Smooth muscle cell (in vitro differentiated cells): Measurements from ENCODE around the gene GDPD3. TPM values are rescaled to one million over a fixed set of nuclear protein-coding genes. Genes with fewer than 3 reads are reported as not detected.

Source experiments
- DNase-seq: peaks from one replicate; lab custom pipeline; 2025; ENCODE audit not compliant: unreplicated experiment; lab: John Stamatoyannopoulos, UW
- H2AFZ ChIP-seq: fragments of 200-600 bp; sonication (generic); 2 replicates; pipeline ENCODE4 v1.6.0; 2016; ENCODE audit warnings: antibody characterized with exemption, low read depth, mild to moderate bottlenecking
- H3F3A ChIP-seq: fragments of 200-600 bp; sonication (generic); 2 replicates; pipeline ENCODE4 v1.6.0; 2017; ENCODE audit warnings: antibody characterized with exemption, low read depth
- H3K27ac ChIP-seq: fragments of 200-600 bp; sonication (generic); 2 replicates; pipeline ENCODE4 v1.5.1; 2016; ENCODE audit warnings: low read depth, mild to moderate bottlenecking
- H3K27me3 ChIP-seq: fragments of 200-600 bp; sonication (generic); 2 replicates; pipeline ENCODE4 v1.6.1; 2016; ENCODE audit warnings: low read depth, mild to moderate bottlenecking
- H3K36me3 ChIP-seq: fragments of 200-600 bp; sonication (generic); 2 replicates; pipeline ENCODE4 v1.5.1; 2016; ENCODE audit warnings: low read depth
- H3K4me1 ChIP-seq: fragments of 200-600 bp; sonication (generic); 2 replicates; pipeline ENCODE4 v1.5.1; 2016; ENCODE audit warnings: low read depth
- H3K4me2 ChIP-seq: fragments of 200-600 bp; sonication (generic); 2 replicates; pipeline ENCODE4 v1.6.0; 2016; ENCODE audit warnings: mild to moderate bottlenecking
- H3K4me3 ChIP-seq: fragments of 200-600 bp; sonication (generic); 2 replicates; pipeline ENCODE4 v1.5.1; 2016; ENCODE audit warnings: mild to moderate bottlenecking
- H3K79me2 ChIP-seq: fragments of 200-600 bp; sonication (generic); 2 replicates; pipeline ENCODE4 v1.6.0; 2016; ENCODE audit warnings: low read depth, mild to moderate bottlenecking
- H3K9ac ChIP-seq: fragments of 200-600 bp; sonication (generic); 2 replicates; pipeline ENCODE4 v1.6.0; 2016; ENCODE audit warnings: low read depth
- H3K9me3 ChIP-seq: fragments of 200-600 bp; sonication (generic); replicated peaks from 2 replicates; pipeline ENCODE4 v1.5.1; 2016; ENCODE audit warnings: low read depth
- H4K20me1 ChIP-seq: fragments of 200-600 bp; sonication (generic); 2 replicates; pipeline ENCODE4 v1.6.0; 2016; ENCODE audit warnings: low read depth
- CTCF ChIP-seq: fragments of 200-600 bp; sonication (generic); IDR thresholded peaks from 2 replicates; pipeline ENCODE4 v1.5.1; 2017; ENCODE audit warnings: borderline replicate concordance, mild to moderate bottlenecking, antibody characterized with exemption; ENCODE audit not compliant: insufficient read depth, poor library complexity, severe bottlenecking
- WGBS: methylation state at CpG from one replicate; pipeline ENCODE4 v1.1.7; 2016; ENCODE audit warnings: low lambda C conversion rate; 5-methylcytosine and 5-hydroxymethylcytosine counted together
- polyA plus RNA-seq: library from polyadenylated mRNA; unstranded; fragments of >200 nt; fragmentation: Nextera tagmentation; extraction: Ambion mirVana; gene quantifications from 2 replicates; pipeline ENCODE4 v1.2.1, GENCODE V29; 2016
- total RNA-seq: library from RNA; depleted of rRNA; stranded (reverse); fragments of >200 nt; gene quantifications from 2 replicates; pipeline ENCODE4 v1.2.3, GENCODE V29; 2014

The GDPD3 gene
- total and polyA plus RNA-seq, 2 experiments from 2014 or later = 0.85 to 13.4 TPM

- peaks cover 22% of the 10 kb centered on the region for H3K4me1 ChIP-seq
- H3K36me3 ChIP-seq = no peaks in the 10 kb centered on the region
- WGBS = 66% methylated on average over 4 of the region's 4 CpGs
- H3K27me3 ChIP-seq = no peaks in the 10 kb centered on the region
- no peak overlapping the region for H3K4me2 ChIP-seq
- H3K79me2 ChIP-seq = peaks cover 3% of the 10 kb centered on the region
- H3F3A ChIP-seq = peaks cover 11% of the 10 kb centered on the region
- no peak for TF ChIP-seq CTCF
- H4K20me1 ChIP-seq = no peaks in the 10 kb centered on the region
- no peaks in the 10 kb centered on the region for H3K9me3 ChIP-seq
- no peak overlapping the region for H3K4me3 ChIP-seq
- no peak overlapping the region for H3K27ac ChIP-seq
- H3K9ac ChIP-seq = no peak overlapping the region
- no peak overlapping the region for H2AFZ ChIP-seq
- no peak for DNase-seq
Observed at GRCh38 chr16:30060346-30060745, 53.0 kb downstream of the GDPD3 start.

GRCh38 chr16:30054959-30055553, 58.3 kb downstream of the GDPD3 start:
- Histone ChIP-seq H3K27ac (no peak overlapping the region), H3K9ac (no peak overlapping the region), H3K27me3 (no peaks in the 10 kb centered on the region), H3K9me3 (no peaks in the 10 kb centered on the region), H3K4me2 (no peak overlapping the region), H3K4me3 (no peak overlapping the region), H3K36me3 (no peaks in the 10 kb centered on the region), H3K4me1 (peaks cover 8% of the 10 kb centered on the region), H4K20me1 (no peaks in the 10 kb centered on the region), H3K79me2 (no peaks in the 10 kb centered on the region), H2AFZ (no peak overlapping the region), H3F3A (peaks cover 13% of the 10 kb centered on the region)
- peak; percentile 38 for TF ChIP-seq CTCF
- WGBS = 51% methylated on average over 10 of the region's 10 CpGs
- no peak for DNase-seq

Other genes with a start within 250 kb of the GDPD3 start
- gene SEZ6L2, start 214.0 kb downstream of the GDPD3 start, total RNA-seq = 23.8 and 178 TPM in 2 replicates
- gene SEZ6L2, start 214.0 kb downstream of the GDPD3 start, polyA plus RNA-seq = 37.5 and 46.1 TPM in 2 replicates
- 4.1 and 7.1 TPM in 2 replicates for gene ASPHD1, start 213.0 kb downstream of the GDPD3 start, total RNA-seq
- 26.1 and 28.8 TPM in 2 replicates for gene ASPHD1, start 213.0 kb downstream of the GDPD3 start, polyA plus RNA-seq
- 8.0 and 16.3 TPM in 2 replicates for gene KCTD13, start 187.3 kb downstream of the GDPD3 start, total RNA-seq
- 23.6 and 30.5 TPM in 2 replicates for gene KCTD13, start 187.3 kb downstream of the GDPD3 start, polyA plus RNA-seq
- gene TMEM219, start 151.5 kb downstream of the GDPD3 start, total RNA-seq = 99.2 and 107 TPM in 2 replicates
- 176 and 186 TPM in 2 replicates for gene TMEM219, start 151.5 kb downstream of the GDPD3 start, polyA plus RNA-seq
- 26.2 and 26.8 TPM in 2 replicates for gene TAOK2, start 139.7 kb downstream of the GDPD3 start, total RNA-seq
- gene TAOK2, start 139.7 kb downstream of the GDPD3 start, polyA plus RNA-seq = 26.0 TPM in 2 replicates
- gene HIRIP3, start 117.9 kb downstream of the GDPD3 start, total RNA-seq = 11.3 and 17.0 TPM in 2 replicates
- gene HIRIP3, start 117.9 kb downstream of the GDPD3 start, polyA plus RNA-seq = 13.2 and 13.9 TPM in 2 replicates
- 92.2 and 181 TPM in 2 replicates for gene INO80E, start 117.3 kb downstream of the GDPD3 start, total RNA-seq
- gene INO80E, start 117.3 kb downstream of the GDPD3 start, polyA plus RNA-seq = 17.7 and 19.3 TPM in 2 replicates
- gene DOC2A, start 102.5 kb downstream of the GDPD3 start, total RNA-seq = 0.09 TPM in 1 of 2 replicates, not detected in the other
- gene DOC2A, start 102.5 kb downstream of the GDPD3 start, polyA plus RNA-seq = not detected in 2 replicates
- gene C16orf92, start 90.3 kb downstream of the GDPD3 start, total RNA-seq = not detected in 2 replicates
- not detected in 2 replicates for gene C16orf92, start 90.3 kb downstream of the GDPD3 start, polyA plus RNA-seq
- 0.45 TPM in 1 of 2 replicates, not detected in the other for gene TLCD3B, start 82.3 kb downstream of the GDPD3 start, total RNA-seq
- gene TLCD3B, start 82.3 kb downstream of the GDPD3 start, polyA plus RNA-seq = 0.48 and 1.3 TPM in 2 replicates
- gene ALDOA, start 47.8 kb downstream of the GDPD3 start, total RNA-seq = 1,112 and 1,146 TPM in 2 replicates
- 2,844 and 2,856 TPM in 2 replicates for gene ALDOA, start 47.8 kb downstream of the GDPD3 start, polyA plus RNA-seq
- gene PPP4C, start 37.5 kb downstream of the GDPD3 start, total RNA-seq = 90.2 and 111 TPM in 2 replicates
- 208 and 224 TPM in 2 replicates for gene PPP4C, start 37.5 kb downstream of the GDPD3 start, polyA plus RNA-seq
- 0.13 and 2.0 TPM in 2 replicates for gene TBX6, start 21.6 kb downstream of the GDPD3 start, total RNA-seq
- 0.50 and 1.6 TPM in 2 replicates for gene TBX6, start 21.6 kb downstream of the GDPD3 start, polyA plus RNA-seq
- 32.3 and 37.5 TPM in 2 replicates for gene YPEL3, start 17.3 kb downstream of the GDPD3 start, total RNA-seq
- 65.9 and 81.1 TPM in 2 replicates for gene YPEL3, start 17.3 kb downstream of the GDPD3 start, polyA plus RNA-seq
- 34.4 and 60.3 TPM in 2 replicates for gene MAPK3, start 9.7 kb upstream of the GDPD3 start, total RNA-seq
- gene MAPK3, start 9.7 kb upstream of the GDPD3 start, polyA plus RNA-seq = 20.3 and 22.3 TPM in 2 replicates
- gene CORO1A, start 70.1 kb upstream of the GDPD3 start, total RNA-seq = 4.3 and 5.1 TPM in 2 replicates
- gene CORO1A, start 70.1 kb upstream of the GDPD3 start, polyA plus RNA-seq = 5.6 and 6.3 TPM in 2 replicates
- gene BOLA2B, start 80.1 kb upstream of the GDPD3 start, total RNA-seq = 229 and 338 TPM in 2 replicates
- gene BOLA2B, start 80.1 kb upstream of the GDPD3 start, polyA plus RNA-seq = 148 and 163 TPM in 2 replicates
- gene SLX1A, start 80.3 kb upstream of the GDPD3 start, total RNA-seq = 3.7 and 55.1 TPM in 2 replicates
- gene SLX1A, start 80.3 kb upstream of the GDPD3 start, polyA plus RNA-seq = 90.0 and 95.5 TPM in 2 replicates
- 3.7 and 5.8 TPM in 2 replicates for gene SULT1A3, start 85.7 kb upstream of the GDPD3 start, total RNA-seq
- 8.2 and 16.3 TPM in 2 replicates for gene SULT1A3, start 85.7 kb upstream of the GDPD3 start, polyA plus RNA-seq
- gene NPIPB13, start 134.9 kb upstream of the GDPD3 start, total RNA-seq = 1.3 and 2.2 TPM in 2 replicates
- 1.8 and 7.0 TPM in 2 replicates for gene NPIPB13, start 134.9 kb upstream of the GDPD3 start, polyA plus RNA-seq
- 30.3 and 33.3 TPM in 2 replicates for gene CD2BP2, start 241.8 kb upstream of the GDPD3 start, total RNA-seq
- 42.0 and 43.5 TPM in 2 replicates for gene CD2BP2, start 241.8 kb upstream of the GDPD3 start, polyA plus RNA-seq